ENCODE results near the gene SGK1.

DNA sequence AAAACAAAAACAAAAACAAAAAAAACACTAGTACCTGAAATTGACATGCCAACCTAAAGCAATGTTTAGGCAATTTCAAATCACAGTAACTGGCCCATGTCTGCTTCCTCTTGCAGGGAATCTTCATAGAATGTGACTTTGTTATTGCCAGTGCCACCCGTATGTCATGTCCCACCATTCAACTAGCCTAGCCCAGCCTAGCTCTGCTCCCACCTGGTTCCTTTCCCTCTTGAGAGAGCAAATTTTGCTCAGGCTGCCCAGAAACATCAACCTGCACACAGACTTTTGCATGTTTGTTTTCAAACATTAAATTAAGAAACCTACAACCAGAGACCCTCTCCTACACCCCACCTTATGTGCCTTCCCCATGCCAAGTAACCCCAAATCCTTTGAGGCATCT lies 140.7 kb downstream of the SGK1 start:
- TF ChIP-seq ZNF207 (IDR thresholded peaks at IDR 0.05; ENCODE audit: borderline replicate concordance) (no peak), FOXM1 (IDR thresholded peaks at IDR 0.05; ENCODE audit: low read depth, low read length) (no peak)
- TF ChIP-seq, protein P1, sequence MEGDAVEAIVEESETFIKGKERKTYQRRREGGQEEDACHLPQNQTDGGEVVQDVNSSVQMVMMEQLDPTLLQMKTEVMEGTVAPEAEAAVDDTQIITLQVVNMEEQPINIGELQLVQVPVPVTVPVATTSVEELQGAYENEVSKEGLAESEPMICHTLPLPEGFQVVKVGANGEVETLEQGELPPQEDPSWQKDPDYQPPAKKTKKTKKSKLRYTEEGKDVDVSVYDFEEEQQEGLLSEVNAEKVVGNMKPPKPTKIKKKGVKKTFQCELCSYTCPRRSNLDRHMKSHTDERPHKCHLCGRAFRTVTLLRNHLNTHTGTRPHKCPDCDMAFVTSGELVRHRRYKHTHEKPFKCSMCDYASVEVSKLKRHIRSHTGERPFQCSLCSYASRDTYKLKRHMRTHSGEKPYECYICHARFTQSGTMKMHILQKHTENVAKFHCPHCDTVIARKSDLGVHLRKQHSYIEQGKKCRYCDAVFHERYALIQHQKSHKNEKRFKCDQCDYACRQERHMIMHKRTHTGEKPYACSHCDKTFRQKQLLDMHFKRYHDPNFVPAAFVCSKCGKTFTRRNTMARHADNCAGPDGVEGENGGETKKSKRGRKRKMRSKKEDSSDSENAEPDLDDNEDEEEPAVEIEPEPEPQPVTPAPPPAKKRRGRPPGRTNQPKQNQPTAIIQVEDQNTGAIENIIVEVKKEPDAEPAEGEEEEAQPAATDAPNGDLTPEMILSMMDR (IDR thresholded peaks at IDR 0.05 in 2 of 3, conservative IDR thresholded peaks at IDR 0.05 in 1 of 3; ENCODE audit: control insufficient read depth in 2 of 3, extremely low read depth in 1 of 3, insufficient read depth in 1 of 3, low read depth in 3 of 3, low read length in 3 of 3) = no peak
